H1 (cell line): ENCODE data around the gene CACNA2D1. TPM values are rescaled to one million over a fixed set of nuclear protein-coding genes. Genes with fewer than 3 reads are reported as not detected.

ENCODE experiments used
- CTCF ChIA-PET: fragments of 300-600 bp; sonication (Branson Sonifier 250); formaldehyde crosslinking; loops from one replicate; lab custom pipeline; 2021; ENCODE audit not compliant: partially characterized antibody; lab: Charles Lee
- POLR2A ChIA-PET: fragments of 300-600 bp; sonication (Branson Sonifier 250); formaldehyde crosslinking; loops from one replicate; lab custom pipeline; 2021; ENCODE audit warnings: inconsistent platforms; ENCODE audit not compliant: partially characterized antibody; lab: Charles Lee
- DNase-seq, 2 experiments: peaks; one replicate each; pipeline versions ENCODE4 v3.0.0 to v3.0.0-alpha.2; 2010 to 2022; ENCODE audit warnings: low spot score in 2 of 2, low read depth in 1 of 2, mixed read lengths in 1 of 2
- FAIRE-seq: peaks from 2 replicates; lab custom pipeline; 2011; peaks lifted over from hg19 to GRCh38; lab: Jason Lieb, UNC
- H2AFZ ChIP-seq: 2 replicates; pipeline ENCODE4 v1.8.1; 2012; ENCODE audit warnings: low read length, inconsistent platforms
- H2AK5ac ChIP-seq: 2 replicates; pipeline ENCODE4 v1.6.1; 2013; ENCODE audit warnings: low read depth, low read length
- H2BK120ac ChIP-seq: replicated peaks from 2 replicates; pipeline ENCODE3; 2013; ENCODE audit warnings: low read depth, low read length, inconsistent platforms
- H2BK12ac ChIP-seq: 2 replicates; pipeline ENCODE4 v1.6.1; 2013; ENCODE audit warnings: low read depth, low read length
- H2BK15ac ChIP-seq: 2 replicates; pipeline ENCODE4 v1.6.1; 2013; ENCODE audit warnings: low read length
- H2BK20ac ChIP-seq: 2 replicates; pipeline ENCODE4 v1.6.1; 2013; ENCODE audit warnings: low read length
- H2BK5ac ChIP-seq: 2 replicates; pipeline ENCODE4 v1.6.1; 2013; ENCODE audit warnings: low read depth, low read length
- H3K14ac ChIP-seq: 2 replicates; pipeline ENCODE4 v1.6.1; 2013; ENCODE audit warnings: inconsistent platforms; ENCODE audit not compliant: insufficient read length
- H3K18ac ChIP-seq: 2 replicates; pipeline ENCODE4 v1.6.1; 2013; ENCODE audit warnings: low read length; ENCODE audit errors: extremely low read depth
- H3K23ac ChIP-seq: 2 replicates; pipeline ENCODE4 v1.6.1; 2013; ENCODE audit warnings: inconsistent platforms; ENCODE audit not compliant: insufficient read length
- H3K23me2 ChIP-seq: 2 replicates; pipeline ENCODE4 v1.6.1; 2013; ENCODE audit warnings: low read depth, low read length
- H3K27ac ChIP-seq: 2 replicates; pipeline ENCODE4 v1.6.1; 2011; ENCODE audit warnings: low read depth, low read length, inconsistent platforms
- H3K27me3 ChIP-seq, 4 experiments: replicated peaks in 1 of 4; 1 replicate in 1 of 4; 2 replicates in 3 of 4; pipeline versions ENCODE4 v1.6.1 to v1.8.1; 2011 to 2013; ENCODE audit warnings: low read length in 3 of 4, mild to moderate bottlenecking in 3 of 4, inconsistent platforms in 2 of 4, mixed read lengths in 2 of 4, moderate library complexity in 1 of 4; ENCODE audit not compliant: control insufficient read depth in 3 of 4, insufficient read depth in 3 of 4; ENCODE audit errors: extremely low read depth in 1 of 4
- H3K36me3 ChIP-seq, 4 experiments: 2 replicates each; pipeline versions ENCODE4 v1.6.1 to v1.8.1; 2011 to 2013; ENCODE audit warnings: mild to moderate bottlenecking in 4 of 4, low read length in 3 of 4, moderate library complexity in 2 of 4, control low read depth in 1 of 4, inconsistent platforms in 1 of 4; ENCODE audit not compliant: insufficient read depth in 4 of 4, control insufficient read depth in 2 of 4
- H3K4ac ChIP-seq: replicated peaks from 2 replicates; pipeline ENCODE3; 2013; ENCODE audit warnings: low read length, low read depth, mixed read lengths, inconsistent platforms; ENCODE audit not compliant: insufficient read length
- H3K4me1 ChIP-seq, 4 experiments: replicated peaks in 1 of 4; 1 replicate in 1 of 4; 2 replicates in 3 of 4; pipeline versions ENCODE4 v1.6.1 to v1.8.1; 2011 to 2013; ENCODE audit warnings: low read length in 3 of 4, inconsistent platforms in 2 of 4, mixed read lengths in 1 of 4; ENCODE audit not compliant: insufficient read depth in 4 of 4, control insufficient read depth in 3 of 4
- H3K4me2 ChIP-seq, 2 experiments: 2 replicates each; pipeline versions ENCODE4 v1.6.1 to v1.8.1; 2011 to 2013; ENCODE audit warnings: low read depth in 2 of 2, low read length in 2 of 2, control low read depth in 1 of 2, inconsistent platforms in 1 of 2, mild to moderate bottlenecking in 1 of 2; ENCODE audit not compliant: insufficient read depth in 1 of 2
- H3K4me3 ChIP-seq, 4 experiments: fragments of 200-600, 300-600 bp in 1 of 4; sonication (generic), shearing (Covaris generic), sonication (Bioruptor Twin) in 1 of 4; 2 replicates each; pipeline versions ENCODE4 v1.5.1 to v1.8.1; 2011 to 2016; ENCODE audit warnings: low read length in 4 of 4, low read depth in 3 of 4, control low read depth in 2 of 4, inconsistent platforms in 2 of 4, mild to moderate bottlenecking in 2 of 4, mixed read lengths in 1 of 4, moderate library complexity in 1 of 4; ENCODE audit not compliant: insufficient read depth in 2 of 4; ENCODE audit errors: extremely low read depth in 1 of 4
- H3K56ac ChIP-seq: replicated peaks from 2 replicates; pipeline ENCODE3; 2013; ENCODE audit warnings: low read depth, mild to moderate bottlenecking, mixed read lengths, low read length, inconsistent platforms; ENCODE audit not compliant: insufficient read length
- H3K79me1 ChIP-seq: 2 replicates; pipeline ENCODE4 v1.6.1; 2013; ENCODE audit warnings: low read depth, low read length, control low read depth
- H3K79me2 ChIP-seq, 2 experiments: 2 replicates each; pipeline versions ENCODE4 v1.6.1 to v1.8.1; 2012 to 2013; ENCODE audit warnings: low read length in 2 of 2, mild to moderate bottlenecking in 2 of 2, inconsistent platforms in 1 of 2; ENCODE audit not compliant: insufficient read depth in 2 of 2, control insufficient read depth in 1 of 2
- H3K9ac ChIP-seq, 4 experiments: replicated peaks in 1 of 4; 1 replicate in 1 of 4; 2 replicates in 3 of 4; pipeline versions ENCODE4 v1.6.1 to v1.8.1; 2011 to 2013; ENCODE audit warnings: low read depth in 3 of 4, low read length in 3 of 4, control low read depth in 2 of 4, mild to moderate bottlenecking in 2 of 4, moderate library complexity in 2 of 4, inconsistent platforms in 1 of 4; ENCODE audit errors: extremely low read depth in 1 of 4
- H3K9me3 ChIP-seq, 2 experiments: 2 replicates each; pipeline versions ENCODE4 v1.6.1 to v1.8.1; 2012 to 2013; ENCODE audit warnings: mild to moderate bottlenecking in 2 of 2, moderate library complexity in 2 of 2, control low read depth in 1 of 2, inconsistent platforms in 1 of 2, low read depth in 1 of 2, low read length in 1 of 2, mixed read lengths in 1 of 2; ENCODE audit not compliant: insufficient read depth in 2 of 2
- H4K20me1 ChIP-seq, 2 experiments: replicated peaks in 1 of 2; 2 replicates each; pipeline versions ENCODE3 to v1.8.1; 2011 to 2013; ENCODE audit warnings: inconsistent platforms in 2 of 2, low read length in 2 of 2, mild to moderate bottlenecking in 1 of 2; ENCODE audit not compliant: insufficient read depth in 2 of 2, control insufficient read depth in 1 of 2
- H4K5ac ChIP-seq: 2 replicates; pipeline ENCODE4 v1.6.1; 2013; ENCODE audit warnings: low read length, low read depth, mixed read lengths, inconsistent platforms; ENCODE audit not compliant: insufficient read length
- H4K8ac ChIP-seq: 2 replicates; pipeline ENCODE4 v1.8.0; 2013; ENCODE audit warnings: mild to moderate bottlenecking, moderate library complexity, low read length, inconsistent platforms; ENCODE audit not compliant: insufficient read depth; ENCODE audit errors: extremely low read depth
- H4K91ac ChIP-seq: replicated peaks from 2 replicates; pipeline ENCODE3; 2013; ENCODE audit warnings: low read length, mixed read lengths, inconsistent platforms; ENCODE audit not compliant: insufficient read length
- ATF3 ChIP-seq: IDR thresholded peaks from 2 replicates; pipeline ENCODE4 v1.6.1; 2011; ENCODE audit warnings: low read depth, mild to moderate bottlenecking, low read length; ENCODE audit not compliant: insufficient read depth
- CREB1 ChIP-seq: IDR thresholded peaks from 2 replicates; pipeline ENCODE4 v1.6.1; 2012; ENCODE audit warnings: inconsistent platforms
- HDAC6 ChIP-seq: IDR thresholded peaks from one replicate; pipeline ENCODE4 v1.7.1; 2012; ENCODE audit warnings: low read depth, mild to moderate bottlenecking, inconsistent platforms, low read length, moderate library complexity
- JUND ChIP-seq: IDR thresholded peaks from 2 replicates; pipeline ENCODE4 v1.6.1; 2011; ENCODE audit warnings: mild to moderate bottlenecking, improper control_type of control experiment, low read length
- MAFK ChIP-seq: IDR thresholded peaks from 2 replicates; pipeline ENCODE4 v1.6.1; 2012; ENCODE audit warnings: low read depth, mild to moderate bottlenecking, improper control_type of control experiment, low read length
- NRF1 ChIP-seq: IDR thresholded peaks from 2 replicates; pipeline ENCODE4 v1.6.1; 2011; ENCODE audit warnings: mild to moderate bottlenecking, low read depth, low read length, improper control_type of control experiment
- PHF8 ChIP-seq: fragments of 200-600 bp; sonication (generic); conservative IDR thresholded peaks from 2 replicates; pipeline ENCODE4 v1.7.1; 2012; ENCODE audit warnings: low read depth, mild to moderate bottlenecking, inconsistent platforms, low read length, moderate library complexity
- SP1 ChIP-seq: IDR thresholded peaks from 2 replicates; pipeline ENCODE4 v1.6.1; 2011; ENCODE audit warnings: low read depth, low read length
- TAF1 ChIP-seq: IDR thresholded peaks from 2 replicates; pipeline ENCODE4 v1.6.1; 2011; ENCODE audit warnings: mild to moderate bottlenecking, low read depth, low read length
- whole genome bisulfite sequencing, 2 experiments: shearing (Covaris generic) in 1 of 2; methylation state at CpG; one replicate each; pipeline versions ENCODE4 v1.1.6 to v1.1.7; 2013 to 2015; ENCODE audit warnings: low lambda C conversion rate in 2 of 2, mixed read lengths in 2 of 2, inconsistent platforms in 1 of 2, low coverage in 1 of 2, missing lambda C conversion rate in 1 of 2; ENCODE audit not compliant: insufficient replicate concordance in 2 of 2, insufficient coverage in 1 of 2, insufficient read length in 1 of 2; ENCODE audit errors: extremely low coverage in 1 of 2, missing lambda C conversion rate in 1 of 2; 5-methylcytosine and 5-hydroxymethylcytosine counted together
- polyA plus RNA-seq, 7 experiments: library from polyadenylated mRNA; depleted of rRNA in 3 of 7; stranded (reverse) in 5 of 7; unstranded in 2 of 7; fragments of >200 nt in 5 of 7; fragments of 200-250 nt in 2 of 7; gene quantifications; 1 replicate in 5 of 7; 2 replicates in 1 of 7; 4 replicates in 1 of 7; pipeline versions ENCODE4 v1.2.1 to v1.2.3, GENCODE V29; 2011 to 2013; ENCODE audit warnings: missing spikeins in 2 of 7, mixed read lengths in 2 of 7
- total RNA-seq: library from RNA; stranded (reverse); fragmentation: NEBNext Ultra II Directional; extraction: Animal tissue kit (Norgen Biotek cat#: 25700); gene quantifications from 2 replicates; pipeline ENCODE4 v1.2.1, GENCODE V29; 2021

Gene CACNA2D1
- total and polyA plus RNA-seq, 2 of the 8 experiments (the other 6 are each of a cell fraction or from before 2014, with no cell fraction given) = 4.3 to 27.3 TPM

- H3K18ac ChIP-seq = no peak overlapping the region
- no peak overlapping the region for H3K9ac ChIP-seq
- no peak overlapping the region for H3K4ac ChIP-seq
- no peak overlapping the region for H2BK15ac ChIP-seq
- H3K4me2 ChIP-seq = no peak overlapping the region
- DNase-seq = no peak
- no peak overlapping the region for H2BK5ac ChIP-seq
- no peaks in the 10 kb centered on the region; a peak in 1 of 4 replicates for H3K9me3 ChIP-seq
- ChIA-PET CTCF (no interaction called here), POLR2A (no interaction called here)
- H3K4me3 ChIP-seq = no peak overlapping the region
- H3K79me2 ChIP-seq = peaks cover 0 to 2% of the 10 kb centered on the region in 2 experiments; a peak in 1 of 4 replicates
- peaks cover 0 to 2% (median 0%) of the 10 kb centered on the region in 4 experiments; a peak in 1 of 7 replicates for H3K4me1 ChIP-seq
- WGBS, 2 experiments = 100% methylated on average over 1 of the region's 1 CpG; no CpG with 5 or more reads in 1 of the 2 experiments
- TF ChIP-seq JUND = no peak
- TF ChIP-seq CREB1 = no peak
- TF ChIP-seq HDAC6 = no peak
- TF ChIP-seq TAF1 = no peak
- no peak for TF ChIP-seq NRF1
- no peak for TF ChIP-seq MAFK
- no peak for TF ChIP-seq ATF3
- TF ChIP-seq SP1 = no peak
- TF ChIP-seq PHF8 = no peak
- FAIRE-seq = no peak
- no peaks in the 10 kb centered on the region for H3K23me2 ChIP-seq
- H4K8ac ChIP-seq = no peak overlapping the region
- H2BK120ac ChIP-seq = no peak overlapping the region
- H4K91ac ChIP-seq = no peak overlapping the region
- H3K23ac ChIP-seq = no peak overlapping the region
- no peaks in the 10 kb centered on the region for H4K20me1 ChIP-seq
- no peak overlapping the region for H3K27ac ChIP-seq
- H3K14ac ChIP-seq = no peak overlapping the region
- no peaks in the 10 kb centered on the region for H3K27me3 ChIP-seq
- no peak overlapping the region for H2AK5ac ChIP-seq
- H2AFZ ChIP-seq = no peak overlapping the region
- H2BK12ac ChIP-seq = no peak overlapping the region
- no peak overlapping the region for H4K5ac ChIP-seq
- H2BK20ac ChIP-seq = no peak overlapping the region
- H3K56ac ChIP-seq = no peak overlapping the region
- no peaks in the 10 kb centered on the region for H3K36me3 ChIP-seq
- no peaks in the 10 kb centered on the region for H3K79me1 ChIP-seq
These were observed 36.6 kb downstream of the CACNA2D1 start for GRCh38 chr7:82406937-82407336.
